Naive B cell (primary cell): ENCODE results near the gene RFTN1. TPM values are rescaled to one million over a fixed set of nuclear protein-coding genes. Genes with fewer than 3 reads are reported as not detected.
A peak's percentile ranks its signal among the peaks of the same experiment; 100 is the strongest.

Source experiments
- ATAC-seq, 2 donors: fragments of 150-1000 bp; cut with Tn5 transposase; 2 replicates each; pipeline ENCODE4 v1.10.0; 2021; ENCODE audit warnings: low read depth in 2 of 2, mild to moderate bottlenecking in 2 of 2, moderate library complexity in 2 of 2
- DNase-seq: peaks from one replicate; pipeline ENCODE4 v3.0.0; 2022
- H3K27ac Mint-ChIP-seq, 6 donors: one replicate each; pipeline ENCODE4 v1.8.0; 2020 to 2022; ENCODE audit warnings: mild to moderate bottlenecking in 6 of 6, mixed read lengths in 6 of 6, moderate library complexity in 5 of 6, inconsistent platforms in 2 of 6
- H3K27me3 Mint-ChIP-seq, 3 donors: one replicate each; pipeline ENCODE4 v1.8.0; 2021 to 2022; ENCODE audit warnings: mixed read lengths in 3 of 3, mild to moderate bottlenecking in 1 of 3
- H3K36me3 Mint-ChIP-seq, 2 donors: one replicate each; pipeline ENCODE4 v1.8.0; 2020 to 2022; ENCODE audit warnings: mixed read lengths in 2 of 2, inconsistent platforms in 1 of 2, mild to moderate bottlenecking in 1 of 2
- H3K4me1 Mint-ChIP-seq, 3 donors: one replicate each; pipeline ENCODE4 v1.8.0; 2020 to 2022; ENCODE audit warnings: mixed read lengths in 3 of 3, inconsistent platforms in 1 of 3, mild to moderate bottlenecking in 1 of 3, moderate library complexity in 1 of 3
- H3K4me3 Mint-ChIP-seq, 8 donors: one replicate each; pipeline ENCODE4 v1.8.0; 2020 to 2022; ENCODE audit warnings: mild to moderate bottlenecking in 8 of 8, mixed read lengths in 8 of 8, moderate library complexity in 8 of 8, inconsistent platforms in 2 of 8
- H3K9me3 Mint-ChIP-seq, 7 donors: one replicate each; pipeline ENCODE4 v1.8.0; 2020 to 2022; ENCODE audit warnings: mixed read lengths in 7 of 7, mild to moderate bottlenecking in 5 of 7, inconsistent platforms in 2 of 7, moderate library complexity in 1 of 7
- polyA plus RNA-seq, 6 donors: library from polyadenylated mRNA; unstranded; fragments of 300-500 nt; fragmentation: Illumina TruSeq; gene quantifications; one replicate each; pipeline ENCODE4 v1.2.3, GENCODE V29; 2021; ENCODE audit warnings: low read depth in 6 of 6

RFTN1 gene
- polyA plus RNA-seq, 6 donors from 2014 or later = 63.0 to 147 (median 106) TPM

- H3K27ac Mint-ChIP-seq = peak overlapping the region in 2 of 6 donors; percentile 26 to 44
- no peaks in the 10 kb centered on the region for H3K27me3 Mint-ChIP-seq
- no peak overlapping the region for H3K4me3 Mint-ChIP-seq
- H3K36me3 Mint-ChIP-seq = peaks cover 47 to 57% of the 10 kb centered on the region in 2 donors
- H3K9me3 Mint-ChIP-seq = peaks cover 0 to 2% (median 0%) of the 10 kb centered on the region in 7 donors
- peaks cover 7 to 17% (median 17%) of the 10 kb centered on the region in 3 donors for H3K4me1 Mint-ChIP-seq
- ATAC-seq (no peak), DNase-seq (no peak)
Observed at GRCh38 chr3:16349986-16350596, 163.4 kb downstream of the RFTN1 start.

- H3K9me3 Mint-ChIP-seq = peaks cover 0 to 2% (median 0%) of the 10 kb centered on the region in 7 donors
- ATAC-seq = no peak
- peaks cover 15 to 35% (median 20%) of the 10 kb centered on the region in 3 donors for H3K4me1 Mint-ChIP-seq
- peaks cover 40 to 51% of the 10 kb centered on the region in 2 donors for H3K36me3 Mint-ChIP-seq
- H3K27ac Mint-ChIP-seq = peak overlapping the region in 2 of 6 donors; percentile 14 to 97
- no peak for DNase-seq
- H3K4me3 Mint-ChIP-seq = no peak overlapping the region
- H3K27me3 Mint-ChIP-seq = no peaks in the 10 kb centered on the region
Observed at GRCh38 chr3:16347548-16347947, 166.0 kb downstream of the RFTN1 start.

- H3K4me3 Mint-ChIP-seq = no peak overlapping the region
- H3K27ac Mint-ChIP-seq = peak overlapping the region in 5 of 6 donors; percentile 12 to 88 (median 53)
- peaks cover 15 to 36% (median 20%) of the 10 kb centered on the region in 3 donors for H3K4me1 Mint-ChIP-seq
- peaks cover 39 to 51% of the 10 kb centered on the region in 2 donors for H3K36me3 Mint-ChIP-seq
- peaks cover 0 to 2% (median 0%) of the 10 kb centered on the region in 7 donors for H3K9me3 Mint-ChIP-seq
- DNase-seq = no peak
- ATAC-seq = no peak
- no peaks in the 10 kb centered on the region for H3K27me3 Mint-ChIP-seq
Observed at GRCh38 chr3:16346413-16347081, 167.0 kb downstream of the RFTN1 start.

- Mint-ChIP-seq H3K4me1 (peaks cover 29 to 59% (median 46%) of the 10 kb centered on the region in 3 donors), H3K36me3 (peaks cover 17 to 32% of the 10 kb centered on the region in 2 donors), H3K4me3 (peak overlapping the region in 1 of 8 donors; percentile 44), H3K27me3 (no peaks in the 10 kb centered on the region), H3K27ac (peak overlapping the region in 3 of 6 donors; percentile 49 to 64 (median 58)), H3K9me3 (peaks cover 0 to 2% (median 0%) of the 10 kb centered on the region in 7 donors)
- ATAC-seq (no peak), DNase-seq (no peak)
Observed at GRCh38 chr3:16343101-16343500, 170.4 kb downstream of the RFTN1 start.

- H3K9me3 Mint-ChIP-seq = no peaks in the 10 kb centered on the region
- peak in 1 of 2 donors; percentile 34 for ATAC-seq
- no peak for DNase-seq
- peak overlapping the region in 5 of 6 donors; percentile 41 to 65 (median 45) for H3K27ac Mint-ChIP-seq
- H3K4me1 Mint-ChIP-seq = peaks cover 30 to 55% (median 46%) of the 10 kb centered on the region in 3 donors
- H3K36me3 Mint-ChIP-seq = peaks cover 15 to 21% of the 10 kb centered on the region in 2 donors
- no peaks in the 10 kb centered on the region for H3K27me3 Mint-ChIP-seq
- H3K4me3 Mint-ChIP-seq = no peak overlapping the region
Observed at GRCh38 chr3:16338999-16339398, 174.5 kb downstream of the RFTN1 start.

- Mint-ChIP-seq H3K27ac (peak overlapping the region in 5 of 6 donors; percentile 21 to 77 (median 48)), H3K9me3 (no peaks in the 10 kb centered on the region), H3K4me3 (peak overlapping the region in 3 of 8 donors; percentile 3 to 64 (median 21)), H3K4me1 (peaks cover 25 to 45% (median 36%) of the 10 kb centered on the region in 3 donors), H3K27me3 (no peaks in the 10 kb centered on the region), H3K36me3 (peaks cover 16% of the 10 kb centered on the region in 2 donors)
- DNase-seq (peak; percentile 13), ATAC-seq (peak; percentile 79 to 82)
Observed at GRCh38 chr3:16337856-16338540, 175.5 kb downstream of the RFTN1 start.

GRCh38 chr3:16336825-16337224 is 176.7 kb downstream of the RFTN1 start:
- peaks cover 25 to 40% (median 33%) of the 10 kb centered on the region in 3 donors for H3K4me1 Mint-ChIP-seq
- H3K9me3 Mint-ChIP-seq = peaks cover 0 to 12% (median 9%) of the 10 kb centered on the region in 7 donors
- no peaks in the 10 kb centered on the region for H3K27me3 Mint-ChIP-seq
- DNase-seq (no peak), ATAC-seq (no peak)
- peaks cover 26 to 27% of the 10 kb centered on the region in 2 donors for H3K36me3 Mint-ChIP-seq
- peak overlapping the region in 1 of 6 donors; percentile 63 for H3K27ac Mint-ChIP-seq
- H3K4me3 Mint-ChIP-seq = no peak overlapping the region

- Mint-ChIP-seq H3K4me1 (peaks cover 25 to 40% (median 33%) of the 10 kb centered on the region in 3 donors), H3K9me3 (peaks cover 2 to 18% (median 13%) of the 10 kb centered on the region in 7 donors), H3K36me3 (peaks cover 32 to 35% of the 10 kb centered on the region in 2 donors), H3K4me3 (peak overlapping the region in 1 of 8 donors; percentile 16), H3K27ac (peak overlapping the region in 1 of 6 donors; percentile 63), H3K27me3 (no peaks in the 10 kb centered on the region)
- DNase-seq = no peak
- ATAC-seq = no peak
Observed at GRCh38 chr3:16335772-16336645, 177.5 kb downstream of the RFTN1 start.

- ATAC-seq (no peak), DNase-seq (no peak)
- H3K27ac Mint-ChIP-seq = peak overlapping the region in 2 of 6 donors; percentile 43 to 81
- no peak overlapping the region for H3K4me3 Mint-ChIP-seq
- H3K36me3 Mint-ChIP-seq = peaks cover 35 to 37% of the 10 kb centered on the region in 2 donors
- H3K27me3 Mint-ChIP-seq = no peaks in the 10 kb centered on the region
- peaks cover 25 to 34% (median 29%) of the 10 kb centered on the region in 3 donors for H3K4me1 Mint-ChIP-seq
- peaks cover 2 to 18% (median 13%) of the 10 kb centered on the region in 7 donors for H3K9me3 Mint-ChIP-seq
Observed at GRCh38 chr3:16335333-16335732, 178.2 kb downstream of the RFTN1 start.

- ATAC-seq (no peak), DNase-seq (no peak)
- Mint-ChIP-seq H3K9me3 (peaks cover 2 to 18% (median 13%) of the 10 kb centered on the region in 7 donors), H3K36me3 (peaks cover 35 to 41% of the 10 kb centered on the region in 2 donors), H3K27ac (peak overlapping the region in 4 of 6 donors; percentile 8 to 82 (median 48)), H3K4me3 (peak overlapping the region in 2 of 8 donors; percentile 48 to 58), H3K27me3 (no peaks in the 10 kb centered on the region), H3K4me1 (peaks cover 21 to 30% (median 25%) of the 10 kb centered on the region in 3 donors)
Observed at GRCh38 chr3:16334909-16335308, 178.6 kb downstream of the RFTN1 start.

- Mint-ChIP-seq H3K4me3 (no peak overlapping the region), H3K27ac (peak overlapping the region in 1 of 6 donors; percentile 17), H3K9me3 (peaks cover 2 to 18% (median 13%) of the 10 kb centered on the region in 7 donors), H3K27me3 (no peaks in the 10 kb centered on the region), H3K4me1 (peaks cover 6 to 11% (median 7%) of the 10 kb centered on the region in 3 donors), H3K36me3 (peaks cover 35 to 41% of the 10 kb centered on the region in 2 donors)
- DNase-seq = no peak
- no peak for ATAC-seq
Observed at GRCh38 chr3:16332904-16333426, 180.5 kb downstream of the RFTN1 start.

- Mint-ChIP-seq H3K27me3 (no peaks in the 10 kb centered on the region), H3K9me3 (peaks cover 2 to 18% (median 13%) of the 10 kb centered on the region in 7 donors), H3K4me3 (no peak overlapping the region), H3K27ac (peak overlapping the region in 3 of 6 donors; percentile 8 to 84 (median 11)), H3K36me3 (peaks cover 35 to 41% of the 10 kb centered on the region in 2 donors), H3K4me1 (peaks cover 0 to 4% (median 4%) of the 10 kb centered on the region in 3 donors)
- DNase-seq = no peak
- no peak for ATAC-seq
Observed at GRCh38 chr3:16331319-16331883, 182.1 kb downstream of the RFTN1 start.
